Activated CD8-positive, alpha-beta memory T cell treated with anti-CD3 and anti-CD28 coated beads for 1 hour (primary cell): ENCODE results near the gene TNNC2.
A peak's percentile ranks its signal among the peaks of the same experiment; 100 is the strongest.
"Not testable (repeated sequence)": the region's sequence is repeated elsewhere in the genome, so short reads cannot be mapped to it uniquely, and the experiment has no call there.

Experiments
- DNase-seq, 2 donors: peaks; one replicate each; pipeline ENCODE4 v3.0.0-alpha.2; 2020; ENCODE audit warnings: low read depth in 1 of 2; ENCODE audit errors: extremely low read depth in 1 of 2

TNNC2 gene

GRCh38 chr20:45848969-45849582 lies 22.0 kb upstream of the TNNC2 start:
- no peak for DNase-seq

GRCh38 chr20:45848421-45848820 lies 21.3 kb upstream of the TNNC2 start:
- no peak for DNase-seq

GRCh38 chr20:45845452-45845851 lies 18.3 kb upstream of the TNNC2 start:
- no peak for DNase-seq

GRCh38 chr20:45843506-45843905 lies 16.4 kb upstream of the TNNC2 start:
- DNase-seq: no peak

- no peak for DNase-seq
Observed at GRCh38 chr20:45842169-45842812, 15.2 kb upstream of the TNNC2 start.

GRCh38 chr20:45841407-45842129 lies 14.5 kb upstream of the TNNC2 start:
- DNase-seq: no peak

GRCh38 chr20:45840700-45841198 lies 13.6 kb upstream of the TNNC2 start:
- DNase-seq: no peak

GRCh38 chr20:45836841-45837240 lies 9.7 kb upstream of the TNNC2 start:
- DNase-seq: no peak

- DNase-seq: no peak
Observed at GRCh38 chr20:45835825-45836224, 8.7 kb upstream of the TNNC2 start.

GRCh38 chr20:45835329-45835765 lies 8.2 kb upstream of the TNNC2 start:
- DNase-seq: no peak

GRCh38 chr20:45834797-45835161 lies 7.7 kb upstream of the TNNC2 start:
- no peak for DNase-seq

- peak in 1 of 2 donors; percentile 22 for DNase-seq
Observed at GRCh38 chr20:45833883-45834796, 7.0 kb upstream of the TNNC2 start.

- no peak for DNase-seq
Observed at GRCh38 chr20:45833030-45833882, 6.1 kb upstream of the TNNC2 start, which contains the start of gene SNX21. SNX21 (plus strand) TSS chr20:45833799; CDS start chr20:45833920, 121 bp downstream.

GRCh38 chr20:45832619-45833018 lies 5.5 kb upstream of the TNNC2 start:
- DNase-seq: no peak

GRCh38 chr20:45829673-45830106 lies 2.6 kb upstream of the TNNC2 start:
- not testable (repeated sequence) for DNase-seq

- DNase-seq: no peak
Observed at GRCh38 chr20:45828589-45828988, 1.5 kb upstream of the TNNC2 start.

- no peak for DNase-seq
Observed at GRCh38 chr20:45827712-45828111, 600 bp upstream of the TNNC2 start.

GRCh38 chr20:45826381-45827019 lies 612 bp downstream of the TNNC2 start:
- DNase-seq: no peak
